Measurements from ENCODE around the gene LCMT1.

LCMT1 gene

GRCh38 chr16:25066426-25066746, 45.2 kb upstream of the LCMT1 start:
- H3K9me3 ChIP-seq (ENCODE audit: control extremely low read depth in 1 of 5, control insufficient read depth in 4 of 5, insufficient read depth in 2 of 5, low read depth in 1 of 5, low read length in 4 of 5): no peaks in the 10 kb centered on the region
- WGBS (ENCODE audit: insufficient coverage): 51% methylated on average over 16 of the region's 16 CpGs
- CTCF ChIA-PET: interaction anchor here (0.6 to 1.5 kb wide), 7 partner anchors 13 to 160 kb away, joined by 3 to 5 read pairs (median 3); no protein-coding TSS in a partner anchor
- peak overlapping the region in 4 of 7 experiments; percentile 23 to 97 (median 88) for H3K4me3 ChIP-seq (ENCODE audit: control insufficient read depth in 1 of 7, extremely low read depth in 1 of 7, insufficient read depth in 4 of 7, low read depth in 2 of 7, low read length in 6 of 7)
- peak overlapping the region; percentile 25 to 84 for H3K27ac ChIP-seq (ENCODE audit: insufficient read depth in 1 of 2, low read depth in 1 of 2, low read length in 2 of 2, poor library complexity in 1 of 2, severe bottlenecking in 2 of 2)
- no peak for DNase-seq
- H3K4me1 ChIP-seq (ENCODE audit: control extremely low read depth in 1 of 4, control insufficient read depth in 4 of 4, insufficient read depth in 4 of 4, low read length in 3 of 4): peaks cover 6 to 43% (median 34%) of the 10 kb centered on the region in 4 experiments
- POLR2A ChIA-PET: interaction anchor here (1.0 kb wide), 1 partner anchor 41 kb away, joined by 5 read pairs; no protein-coding TSS in a partner anchor
- no peaks in the 10 kb centered on the region for H3K27me3 ChIP-seq (replicated peaks in 2 of 5; ENCODE audit: control insufficient read depth in 4 of 5, insufficient read depth in 5 of 5, low read length in 4 of 5)
- no peaks in the 10 kb centered on the region for H3K36me3 ChIP-seq (ENCODE audit: control insufficient read depth in 4 of 4, insufficient read depth in 4 of 4, low read length in 3 of 4)

DNA sequence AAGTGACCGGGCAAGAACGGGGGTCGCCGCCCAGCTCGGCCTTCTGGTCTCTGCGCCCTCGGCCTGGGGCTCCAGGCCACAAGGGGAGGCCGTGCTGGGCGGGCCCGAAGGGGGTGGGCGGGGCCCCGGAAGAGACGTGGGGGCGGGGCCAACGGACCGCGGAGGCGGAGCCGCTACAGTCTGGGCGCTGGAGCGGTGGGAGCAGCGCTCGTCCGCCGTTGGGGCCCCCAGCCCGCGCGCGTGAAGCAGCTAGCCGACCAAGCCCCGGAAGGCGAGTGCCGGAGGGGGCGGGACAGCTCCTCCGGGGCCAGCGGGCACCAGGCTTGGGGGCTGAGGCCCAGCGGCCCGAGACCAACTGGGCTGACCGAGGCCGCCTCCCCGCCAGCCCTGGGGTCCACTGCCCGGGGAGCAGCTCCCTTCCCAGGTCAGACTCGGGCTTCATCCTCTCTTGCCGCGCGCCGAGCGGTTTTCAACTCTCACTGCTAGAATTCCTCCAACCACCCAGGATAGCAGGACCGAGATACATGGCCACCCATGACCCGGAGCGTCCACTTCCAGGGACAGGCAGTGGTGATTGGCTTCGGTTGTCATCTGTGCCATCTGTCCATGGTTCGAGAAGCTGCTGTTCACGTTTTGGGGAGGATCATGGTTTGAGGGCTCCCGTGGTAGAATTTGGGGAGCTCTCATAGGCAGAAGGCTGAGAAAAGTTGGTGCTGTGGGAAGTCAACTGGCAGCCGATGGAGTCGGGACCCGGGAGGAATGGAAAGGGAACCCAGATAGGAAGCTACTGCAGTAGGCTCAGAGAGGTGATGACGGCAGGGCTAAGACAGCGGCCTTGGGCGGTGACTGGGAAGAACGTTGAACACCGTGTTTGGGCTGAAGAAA, 44.6 kb upstream of the LCMT1 start:
- peak overlapping the region; percentile 33 to 84 for H3K27ac ChIP-seq (ENCODE audit: insufficient read depth in 1 of 2, low read depth in 1 of 2, low read length in 2 of 2, poor library complexity in 1 of 2, severe bottlenecking in 2 of 2)
- POLR2A ChIA-PET: interaction anchor here (1.0 to 1.1 kb wide), 2 partner anchors 36 to 40 kb away, joined by 4 to 5 read pairs; no protein-coding TSS in a partner anchor
- under 1% methylated on average over 53 of the region's 63 CpGs for WGBS (ENCODE audit: insufficient coverage)
- peak; percentile 76 to 83 (median 81) for DNase-seq
- no peaks in the 10 kb centered on the region for H3K9me3 ChIP-seq (ENCODE audit: control extremely low read depth in 1 of 5, control insufficient read depth in 4 of 5, insufficient read depth in 2 of 5, low read depth in 1 of 5, low read length in 4 of 5)
- peaks cover 2 to 37% (median 28%) of the 10 kb centered on the region in 4 experiments for H3K4me1 ChIP-seq (ENCODE audit: control extremely low read depth in 1 of 4, control insufficient read depth in 4 of 4, insufficient read depth in 4 of 4, low read length in 3 of 4)
- no peaks in the 10 kb centered on the region for H3K27me3 ChIP-seq (replicated peaks in 2 of 5; ENCODE audit: control insufficient read depth in 4 of 5, insufficient read depth in 5 of 5, low read length in 4 of 5)
- H3K4me3 ChIP-seq (ENCODE audit: control insufficient read depth in 1 of 7, extremely low read depth in 1 of 7, insufficient read depth in 4 of 7, low read depth in 2 of 7, low read length in 6 of 7): peak overlapping the region; percentile 68 to 97 (median 85)
- CTCF ChIA-PET: interaction anchor here (0.6 to 1.5 kb wide), 6 partner anchors 12 to 159 kb away, joined by 3 to 5 read pairs (median 3); no protein-coding TSS in a partner anchor
- no peaks in the 10 kb centered on the region for H3K36me3 ChIP-seq (ENCODE audit: control insufficient read depth in 4 of 4, insufficient read depth in 4 of 4, low read length in 3 of 4)

DNA sequence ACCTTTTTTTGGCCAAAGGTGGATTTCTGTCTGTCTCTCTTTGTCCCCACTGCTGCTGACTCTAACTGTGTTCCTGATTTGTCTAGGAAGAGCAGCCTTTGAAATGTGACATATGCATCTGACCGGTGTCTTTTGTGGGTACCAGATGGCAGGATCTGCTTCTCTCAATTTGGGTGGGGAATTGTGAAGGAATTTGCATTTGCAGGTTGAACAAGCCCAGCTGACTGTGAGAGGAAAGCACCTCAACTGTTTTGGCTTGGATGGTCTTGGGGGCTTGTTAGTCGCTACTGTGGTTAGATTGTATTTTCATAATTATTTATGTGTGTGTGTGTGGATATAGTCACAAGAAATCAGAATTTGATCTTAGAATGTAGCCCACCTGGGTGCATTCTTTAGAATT, 37.7 kb upstream of the LCMT1 start:
- Histone ChIP-seq H3K9me3 (ENCODE audit: control extremely low read depth in 1 of 5, control insufficient read depth in 4 of 5, insufficient read depth in 2 of 5, low read depth in 1 of 5, low read length in 4 of 5) (peaks cover 0 to 3% (median 0%) of the 10 kb centered on the region in 5 experiments), H3K36me3 (ENCODE audit: control insufficient read depth in 4 of 4, insufficient read depth in 4 of 4, low read length in 3 of 4) (peaks cover 0 to 2% (median 0%) of the 10 kb centered on the region in 4 experiments), H3K27ac (ENCODE audit: insufficient read depth in 1 of 2, low read depth in 1 of 2, low read length in 2 of 2, poor library complexity in 1 of 2, severe bottlenecking in 2 of 2) (no peak overlapping the region), H3K27me3 (replicated peaks in 2 of 5; ENCODE audit: control insufficient read depth in 4 of 5, insufficient read depth in 5 of 5, low read length in 4 of 5) (no peaks in the 10 kb centered on the region), H3K4me3 (ENCODE audit: control insufficient read depth in 1 of 7, extremely low read depth in 1 of 7, insufficient read depth in 4 of 7, low read depth in 2 of 7, low read length in 6 of 7) (no peak overlapping the region), H3K4me1 (ENCODE audit: control extremely low read depth in 1 of 4, control insufficient read depth in 4 of 4, insufficient read depth in 4 of 4, low read length in 3 of 4) (peaks cover 0 to 5% (median 0%) of the 10 kb centered on the region in 4 experiments)
- ChIA-PET CTCF (no interaction called here), POLR2A (no interaction called here)
- 81% methylated on average over 2 of the region's 2 CpGs for WGBS (ENCODE audit: insufficient coverage)
- no peak for DNase-seq

GRCh38 chr16:25078386-25078978, 33.1 kb upstream of the LCMT1 start:
- DNase-seq: no peak
- Histone ChIP-seq H3K27ac (ENCODE audit: insufficient read depth in 1 of 2, low read depth in 1 of 2, low read length in 2 of 2, poor library complexity in 1 of 2, severe bottlenecking in 2 of 2) (no peak overlapping the region), H3K9me3 (ENCODE audit: control extremely low read depth in 1 of 5, control insufficient read depth in 4 of 5, insufficient read depth in 2 of 5, low read depth in 1 of 5, low read length in 4 of 5) (peaks cover 0 to 3% (median 0%) of the 10 kb centered on the region in 5 experiments), H3K4me3 (ENCODE audit: control insufficient read depth in 1 of 7, extremely low read depth in 1 of 7, insufficient read depth in 4 of 7, low read depth in 2 of 7, low read length in 6 of 7) (no peak overlapping the region), H3K4me1 (ENCODE audit: control extremely low read depth in 1 of 4, control insufficient read depth in 4 of 4, insufficient read depth in 4 of 4, low read length in 3 of 4) (no peaks in the 10 kb centered on the region), H3K27me3 (replicated peaks in 2 of 5; ENCODE audit: control insufficient read depth in 4 of 5, insufficient read depth in 5 of 5, low read length in 4 of 5) (no peaks in the 10 kb centered on the region), H3K36me3 (ENCODE audit: control insufficient read depth in 4 of 4, insufficient read depth in 4 of 4, low read length in 3 of 4) (peaks cover 0 to 2% (median 0%) of the 10 kb centered on the region in 4 experiments)
- ChIA-PET CTCF (interaction anchor here (1.1 kb wide), 2 partner anchors 12 to 18 kb away, joined by 3 read pairs; no protein-coding TSS in a partner anchor), POLR2A (interaction anchor here (0.6 kb wide), 2 partner anchors 38 to 87 kb away, joined by 3 read pairs; no protein-coding TSS in a partner anchor)
- no CpG with 5 or more reads among the region's 2 CpGs for WGBS (ENCODE audit: insufficient coverage)

DNA sequence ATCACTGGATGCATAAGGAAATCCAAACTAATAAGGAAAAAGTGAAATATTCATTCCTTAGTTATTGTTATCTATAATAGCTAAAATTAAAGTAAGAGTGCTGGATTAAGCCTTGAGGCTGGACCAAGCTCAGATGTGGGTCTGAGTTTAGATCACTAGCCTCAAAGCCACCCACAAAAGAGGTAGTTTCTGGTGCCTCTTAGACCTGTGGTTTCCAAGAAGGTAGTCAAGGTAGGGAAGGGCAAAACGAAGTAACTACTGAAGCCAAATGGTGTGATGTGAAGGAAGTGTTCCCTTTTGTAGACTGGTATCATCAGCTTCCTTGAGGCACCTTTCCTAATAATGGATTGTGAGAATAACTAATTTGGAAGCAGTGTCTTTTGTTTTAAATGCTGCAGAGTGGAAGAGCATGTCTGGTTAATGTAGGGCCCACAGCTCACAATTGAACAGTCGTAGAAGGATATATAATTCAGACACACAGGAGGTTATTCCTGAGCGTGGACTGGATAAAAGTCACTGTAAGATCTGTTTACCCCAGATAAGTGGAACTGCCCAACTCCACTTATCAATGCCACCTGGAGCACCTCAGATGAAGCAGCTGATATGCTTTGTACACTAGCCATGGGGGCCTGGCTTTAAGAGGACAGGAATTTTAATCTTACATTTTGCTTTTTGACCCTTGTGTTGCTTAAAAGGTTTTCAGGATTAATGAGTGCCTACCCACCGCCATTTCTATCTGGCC, 31.7 kb upstream of the LCMT1 start:
- 94% methylated on average over 2 of the region's 4 CpGs for WGBS (ENCODE audit: insufficient coverage)
- Histone ChIP-seq H3K36me3 (ENCODE audit: control insufficient read depth in 4 of 4, insufficient read depth in 4 of 4, low read length in 3 of 4) (peaks cover 0 to 2% (median 0%) of the 10 kb centered on the region in 4 experiments), H3K4me1 (ENCODE audit: control extremely low read depth in 1 of 4, control insufficient read depth in 4 of 4, insufficient read depth in 4 of 4, low read length in 3 of 4) (no peaks in the 10 kb centered on the region), H3K27me3 (replicated peaks in 2 of 5; ENCODE audit: control insufficient read depth in 4 of 5, insufficient read depth in 5 of 5, low read length in 4 of 5) (no peaks in the 10 kb centered on the region), H3K4me3 (ENCODE audit: control insufficient read depth in 1 of 7, extremely low read depth in 1 of 7, insufficient read depth in 4 of 7, low read depth in 2 of 7, low read length in 6 of 7) (no peak overlapping the region), H3K9me3 (ENCODE audit: control extremely low read depth in 1 of 5, control insufficient read depth in 4 of 5, insufficient read depth in 2 of 5, low read depth in 1 of 5, low read length in 4 of 5) (peaks cover 0 to 3% (median 0%) of the 10 kb centered on the region in 5 experiments), H3K27ac (ENCODE audit: insufficient read depth in 1 of 2, low read depth in 1 of 2, low read length in 2 of 2, poor library complexity in 1 of 2, severe bottlenecking in 2 of 2) (no peak overlapping the region)
- ChIA-PET CTCF (interaction anchor here (1.0 to 1.2 kb wide), 4 partner anchors 11 to 45 kb away, joined by 3 read pairs; no protein-coding TSS in a partner anchor), POLR2A (interaction anchor here (0.6 kb wide), 1 partner anchor 55 kb away, joined by 3 read pairs; no protein-coding TSS in a partner anchor)
- peak in 1 of 3 donors; percentile 5 for DNase-seq

DNA sequence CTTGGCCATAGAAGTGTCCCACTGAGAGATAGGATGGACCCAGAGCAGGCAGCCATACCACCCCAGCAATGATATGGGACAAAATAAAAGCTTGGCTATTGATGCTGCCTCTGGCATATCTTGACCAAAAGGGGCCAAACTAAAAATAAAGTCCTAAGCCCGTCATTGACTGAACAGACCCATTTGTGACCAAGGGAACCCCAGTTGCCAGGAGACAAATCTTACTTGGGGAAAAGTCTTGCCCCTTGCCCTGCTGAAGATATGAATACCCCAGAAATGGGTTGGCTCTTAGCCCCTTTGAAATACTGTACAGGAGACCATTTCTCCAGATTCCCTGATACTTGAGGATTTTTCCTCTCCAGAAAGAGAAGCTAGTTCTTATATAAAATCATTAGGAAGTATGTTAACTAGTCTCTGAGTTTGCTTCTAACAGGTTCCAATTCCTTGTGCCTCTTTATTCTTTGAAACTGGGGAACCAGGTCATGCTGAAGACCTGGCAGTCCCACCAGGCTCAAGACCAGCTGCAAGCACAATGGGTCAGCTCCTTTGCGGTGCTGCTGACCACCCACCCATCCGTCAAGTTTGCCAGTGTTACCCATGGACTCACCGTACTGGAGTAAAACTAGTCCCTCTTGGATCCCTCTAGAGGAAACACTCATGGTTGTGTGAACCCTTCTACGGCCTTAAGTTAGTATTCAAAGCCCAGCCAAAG, 31.0 kb upstream of the LCMT1 start:
- no peaks in the 10 kb centered on the region for H3K4me1 ChIP-seq (ENCODE audit: control extremely low read depth in 1 of 4, control insufficient read depth in 4 of 4, insufficient read depth in 4 of 4, low read length in 3 of 4)
- 100% methylated on average over 4 of the region's 5 CpGs for WGBS (ENCODE audit: insufficient coverage)
- H3K36me3 ChIP-seq (ENCODE audit: control insufficient read depth in 4 of 4, insufficient read depth in 4 of 4, low read length in 3 of 4): peaks cover 0 to 2% (median 0%) of the 10 kb centered on the region in 4 experiments
- H3K9me3 ChIP-seq (ENCODE audit: control extremely low read depth in 1 of 5, control insufficient read depth in 4 of 5, insufficient read depth in 2 of 5, low read depth in 1 of 5, low read length in 4 of 5): peaks cover 0 to 3% (median 0%) of the 10 kb centered on the region in 5 experiments
- CTCF ChIA-PET: no interaction called here
- H3K4me3 ChIP-seq (ENCODE audit: control insufficient read depth in 1 of 7, extremely low read depth in 1 of 7, insufficient read depth in 4 of 7, low read depth in 2 of 7, low read length in 6 of 7): no peak overlapping the region
- H3K27ac ChIP-seq (ENCODE audit: insufficient read depth in 1 of 2, low read depth in 1 of 2, low read length in 2 of 2, poor library complexity in 1 of 2, severe bottlenecking in 2 of 2): no peak overlapping the region
- H3K27me3 ChIP-seq (replicated peaks in 2 of 5; ENCODE audit: control insufficient read depth in 4 of 5, insufficient read depth in 5 of 5, low read length in 4 of 5): no peaks in the 10 kb centered on the region
- no peak for DNase-seq
- POLR2A ChIA-PET: interaction anchor here (0.7 kb wide), 1 partner anchor 64 kb away, joined by 3 read pairs; no protein-coding TSS in a partner anchor
